Measurements from ENCODE around the gene SMARCA2.
A peak's percentile ranks its signal among the peaks of the same experiment; 100 is the strongest.

SMARCA2 gene

DNA sequence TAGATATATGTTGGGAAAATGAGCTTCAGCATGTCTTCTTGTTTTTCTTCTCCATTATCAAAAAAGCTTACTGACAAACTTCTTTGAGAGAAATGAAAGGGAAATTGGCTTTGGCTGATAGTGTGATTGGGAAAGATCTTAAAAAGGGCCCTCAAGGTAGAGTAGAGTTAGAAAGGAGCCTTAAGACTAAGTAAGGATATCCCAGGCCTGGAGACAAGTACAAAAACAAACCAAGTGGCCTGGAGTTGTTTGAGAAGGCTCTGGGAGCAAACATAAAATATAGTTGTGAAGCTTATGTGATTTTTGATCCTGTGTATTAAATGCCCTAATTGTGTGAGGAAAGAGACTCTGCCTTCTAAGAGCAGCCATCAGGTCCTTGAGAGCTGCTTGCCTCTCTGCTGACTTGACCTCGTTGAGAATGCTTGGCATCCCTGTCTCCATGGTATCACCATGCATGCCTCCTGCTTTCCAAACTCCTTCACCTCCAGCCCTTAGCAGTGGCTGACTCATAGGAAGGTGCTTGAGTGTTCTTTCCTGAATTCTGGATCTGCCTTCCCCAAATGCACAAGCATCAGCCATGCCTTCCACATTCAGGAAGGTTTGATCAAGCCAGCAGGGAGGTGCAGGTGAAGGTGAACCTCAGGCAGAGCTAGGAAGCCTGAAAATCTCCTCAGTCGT lies 78.9 kb downstream of the SMARCA2 start:
- DNase-seq (ENCODE audit: low read depth, low spot score) = peak; percentile 20
- Histone ChIP-seq H3K27me3 (ENCODE audit: control insufficient read depth, insufficient read depth, low read length) (no peaks in the 10 kb centered on the region), H3K36me3 (ENCODE audit: control insufficient read depth, insufficient read depth, low read length) (no peaks in the 10 kb centered on the region), H3K27ac (ENCODE audit: low read length) (no peak overlapping the region), H3K9me3 (ENCODE audit: control insufficient read depth, insufficient read depth, low read length) (no peaks in the 10 kb centered on the region), H3K4me1 (ENCODE audit: control insufficient read depth, insufficient read depth, low read length) (no peaks in the 10 kb centered on the region; the same call in 1 of the 2 replicates), H3K4me3 (ENCODE audit: low read length) (no peak overlapping the region)
- WGBS (ENCODE audit: insufficient coverage, insufficient read length) = no CpG with 5 or more reads among the region's 2 CpGs

DNA sequence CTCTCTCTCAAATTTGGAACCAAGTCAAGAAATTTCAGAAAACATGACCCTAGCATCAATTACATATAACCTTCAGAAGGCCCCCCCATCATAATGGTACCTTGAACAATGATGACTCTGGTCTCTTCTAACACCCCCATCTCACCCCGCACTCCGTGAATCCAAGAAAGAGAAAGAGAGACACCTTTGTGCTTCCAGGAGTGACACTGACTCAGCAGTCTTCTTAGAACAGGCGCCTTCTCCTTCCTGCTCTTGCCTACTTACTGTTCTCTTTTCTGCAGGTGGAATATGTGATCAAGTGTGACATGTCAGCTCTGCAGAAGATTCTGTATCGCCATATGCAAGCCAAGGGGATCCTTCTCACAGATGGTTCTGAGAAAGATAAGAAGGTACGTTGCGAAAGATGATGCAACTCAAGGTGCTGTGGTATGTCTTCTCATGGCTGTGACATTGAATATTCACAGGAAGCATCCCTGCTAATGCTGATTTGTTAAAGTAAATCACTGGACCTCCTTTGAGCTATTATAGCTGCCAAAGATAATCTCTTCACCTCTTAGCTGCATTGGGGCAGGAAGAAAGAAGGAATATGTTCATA lies 81.3 kb downstream of the SMARCA2 start:
- no peak overlapping the region for H3K27ac ChIP-seq (ENCODE audit: low read length)
- H3K36me3 ChIP-seq (ENCODE audit: control insufficient read depth, insufficient read depth, low read length) = no peaks in the 10 kb centered on the region
- DNase-seq (ENCODE audit: low read depth, low spot score) = no peak
- no peaks in the 10 kb centered on the region; the same call in 1 of the 2 replicates for H3K4me1 ChIP-seq (ENCODE audit: control insufficient read depth, insufficient read depth, low read length)
- WGBS (ENCODE audit: insufficient coverage, insufficient read length) = no CpG with 5 or more reads among the region's 6 CpGs
- no peak overlapping the region for H3K4me3 ChIP-seq (ENCODE audit: low read length)
- no peaks in the 10 kb centered on the region for H3K9me3 ChIP-seq (ENCODE audit: control insufficient read depth, insufficient read depth, low read length)
- H3K27me3 ChIP-seq (ENCODE audit: control insufficient read depth, insufficient read depth, low read length) = no peaks in the 10 kb centered on the region

DNA sequence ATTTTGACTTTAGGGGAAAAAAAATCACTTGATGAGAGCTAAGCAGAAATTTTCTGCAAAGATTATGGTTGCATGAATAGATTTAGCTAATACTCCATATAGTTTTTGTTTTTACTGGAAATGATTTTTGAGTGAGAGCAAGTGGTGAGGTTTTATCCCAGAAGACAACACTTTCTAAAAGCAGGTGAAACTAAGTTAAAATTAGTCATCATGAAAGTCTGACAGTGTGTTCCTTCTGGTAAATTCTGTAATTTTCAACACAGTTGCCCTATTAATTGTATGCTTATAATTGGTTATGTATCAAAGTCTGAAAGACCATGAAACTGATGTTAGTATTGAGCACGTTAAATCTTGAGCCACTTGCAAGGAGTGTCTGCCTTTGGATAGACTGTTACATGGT lies 91.5 kb downstream of the SMARCA2 start:
- Histone ChIP-seq H3K9me3 (ENCODE audit: control insufficient read depth, insufficient read depth, low read length) (no peaks in the 10 kb centered on the region), H3K4me1 (ENCODE audit: control insufficient read depth, insufficient read depth, low read length) (no peaks in the 10 kb centered on the region), H3K36me3 (ENCODE audit: control insufficient read depth, insufficient read depth, low read length) (no peaks in the 10 kb centered on the region), H3K27me3 (ENCODE audit: control insufficient read depth, insufficient read depth, low read length) (no peaks in the 10 kb centered on the region), H3K27ac (ENCODE audit: low read length) (no peak overlapping the region), H3K4me3 (ENCODE audit: low read length) (no peak overlapping the region)
- DNase-seq (ENCODE audit: low read depth, low spot score) = no peak
- no CpG with 5 or more reads among the region's 1 CpG for WGBS (ENCODE audit: insufficient coverage, insufficient read length)

DNA sequence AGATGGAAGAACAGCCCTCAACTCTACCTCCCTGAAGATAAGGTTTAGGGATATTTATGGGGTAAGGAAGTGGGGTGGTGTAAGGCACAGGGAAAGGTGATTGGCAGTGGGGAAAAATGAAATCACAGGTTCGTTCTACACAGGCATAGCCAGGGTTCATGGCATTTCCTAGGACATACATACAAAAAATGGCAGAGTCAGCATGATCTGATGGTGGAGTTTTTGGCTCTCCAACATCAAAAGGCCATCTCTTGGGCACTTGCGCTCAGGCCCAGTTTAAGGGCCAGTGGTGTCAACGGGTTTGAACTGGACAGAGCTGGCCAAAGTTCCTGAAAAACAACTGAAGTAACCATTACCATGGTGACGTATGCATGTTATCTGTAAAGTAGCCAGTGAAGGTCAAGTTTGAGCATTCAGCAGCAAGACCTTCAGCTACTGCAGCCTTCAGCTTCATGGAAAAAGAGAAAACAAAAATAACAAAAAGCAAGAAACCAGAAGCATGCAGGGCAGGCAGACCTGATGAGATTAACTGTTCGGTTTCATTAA lies 92.8 kb downstream of the SMARCA2 start:
- WGBS (ENCODE audit: insufficient coverage, insufficient read length) = no CpG with 5 or more reads among the region's 5 CpGs
- Histone ChIP-seq H3K36me3 (ENCODE audit: control insufficient read depth, insufficient read depth, low read length) (no peaks in the 10 kb centered on the region), H3K4me1 (ENCODE audit: control insufficient read depth, insufficient read depth, low read length) (no peaks in the 10 kb centered on the region), H3K4me3 (ENCODE audit: low read length) (no peak overlapping the region), H3K27me3 (ENCODE audit: control insufficient read depth, insufficient read depth, low read length) (no peaks in the 10 kb centered on the region), H3K27ac (ENCODE audit: low read length) (no peak overlapping the region), H3K9me3 (ENCODE audit: control insufficient read depth, insufficient read depth, low read length) (no peaks in the 10 kb centered on the region)
- no peak for DNase-seq (ENCODE audit: low read depth, low spot score)

DNA sequence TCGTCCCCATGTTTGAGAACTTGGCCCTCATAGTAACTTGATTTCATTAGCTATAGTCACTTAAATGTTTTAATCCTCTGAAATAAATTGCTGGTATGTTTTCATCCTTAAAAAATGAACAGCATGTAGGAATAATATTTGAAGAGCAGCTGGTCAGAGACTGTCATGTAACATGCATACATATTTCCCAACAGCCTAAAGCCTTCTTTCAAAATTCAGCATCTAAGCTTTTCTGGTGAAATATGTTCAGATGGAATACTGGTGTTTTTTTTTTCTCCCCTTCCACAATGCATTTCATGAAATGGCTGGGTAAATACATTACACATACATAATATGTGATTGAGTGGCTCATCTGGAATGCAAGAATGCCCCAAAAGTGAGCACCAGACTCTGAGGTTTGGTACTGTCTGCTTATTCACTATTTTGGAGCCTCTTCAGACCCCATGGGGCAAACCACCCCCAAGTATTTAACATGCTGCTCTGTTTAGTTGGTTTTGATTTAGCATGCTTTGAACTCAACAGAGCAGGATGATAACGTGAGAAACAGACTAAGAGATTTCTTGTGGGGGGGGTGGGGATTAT lies 94.0 kb downstream of the SMARCA2 start:
- no peaks in the 10 kb centered on the region for H3K9me3 ChIP-seq (ENCODE audit: control insufficient read depth, insufficient read depth, low read length)
- no peak overlapping the region for H3K27ac ChIP-seq (ENCODE audit: low read length)
- no peak overlapping the region for H3K4me3 ChIP-seq (ENCODE audit: low read length)
- no CpG with 5 or more reads among the region's 2 CpGs for WGBS (ENCODE audit: insufficient coverage, insufficient read length)
- no peaks in the 10 kb centered on the region for H3K27me3 ChIP-seq (ENCODE audit: control insufficient read depth, insufficient read depth, low read length)
- no peak for DNase-seq (ENCODE audit: low read depth, low spot score)
- no peaks in the 10 kb centered on the region for H3K36me3 ChIP-seq (ENCODE audit: control insufficient read depth, insufficient read depth, low read length)
- no peaks in the 10 kb centered on the region for H3K4me1 ChIP-seq (ENCODE audit: control insufficient read depth, insufficient read depth, low read length)

DNA sequence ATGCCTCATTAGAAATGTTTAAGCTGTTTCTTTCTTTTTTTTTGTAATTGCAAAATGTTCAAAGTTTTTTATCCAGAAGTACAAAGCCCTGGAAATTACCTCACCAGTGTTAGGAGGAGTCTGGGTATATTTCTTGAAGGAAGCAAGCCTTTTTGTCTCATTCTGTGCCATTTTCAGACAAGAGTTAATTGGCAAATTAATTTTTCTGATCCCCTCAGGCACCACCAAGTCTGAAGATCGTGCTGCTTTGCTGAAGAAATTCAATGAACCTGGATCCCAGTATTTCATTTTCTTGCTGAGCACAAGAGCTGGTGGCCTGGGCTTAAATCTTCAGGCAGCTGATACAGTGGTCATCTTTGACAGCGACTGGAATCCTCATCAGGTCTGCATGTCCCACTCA lies 94.9 kb downstream of the SMARCA2 start:
- Histone ChIP-seq H3K36me3 (ENCODE audit: control insufficient read depth, insufficient read depth, low read length) (no peaks in the 10 kb centered on the region), H3K4me3 (ENCODE audit: low read length) (no peak overlapping the region), H3K27ac (ENCODE audit: low read length) (no peak overlapping the region), H3K4me1 (ENCODE audit: control insufficient read depth, insufficient read depth, low read length) (no peaks in the 10 kb centered on the region), H3K9me3 (ENCODE audit: control insufficient read depth, insufficient read depth, low read length) (no peaks in the 10 kb centered on the region), H3K27me3 (ENCODE audit: control insufficient read depth, insufficient read depth, low read length) (no peaks in the 10 kb centered on the region)
- DNase-seq (ENCODE audit: low read depth, low spot score) = no peak
- WGBS (ENCODE audit: insufficient coverage, insufficient read length) = no CpG with 5 or more reads among the region's 2 CpGs

DNA sequence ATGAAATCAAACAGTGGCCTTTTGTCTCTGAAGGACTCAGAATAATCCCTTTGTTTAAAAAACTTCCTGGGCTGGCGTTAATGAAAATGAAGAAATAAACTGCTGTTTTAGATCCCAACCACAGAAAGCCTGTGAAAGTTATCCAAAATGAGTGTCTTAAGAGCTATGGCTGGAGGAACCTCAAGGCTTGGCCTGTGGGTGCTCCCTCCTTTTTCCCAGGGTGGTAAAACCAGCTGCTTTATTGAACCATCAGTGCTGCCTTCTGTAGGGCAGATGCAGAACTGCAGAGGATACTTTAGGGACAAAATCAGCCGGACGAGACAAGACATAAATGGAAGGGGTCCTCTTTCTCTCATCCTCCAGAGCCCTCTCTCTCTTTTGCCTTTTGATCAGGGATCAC lies 100.9 kb downstream of the SMARCA2 start:
- Histone ChIP-seq H3K4me3 (ENCODE audit: low read length) (no peak overlapping the region), H3K27ac (ENCODE audit: low read length) (no peak overlapping the region), H3K9me3 (ENCODE audit: control insufficient read depth, insufficient read depth, low read length) (no peaks in the 10 kb centered on the region), H3K4me1 (ENCODE audit: control insufficient read depth, insufficient read depth, low read length) (no peaks in the 10 kb centered on the region), H3K27me3 (ENCODE audit: control insufficient read depth, insufficient read depth, low read length) (no peaks in the 10 kb centered on the region), H3K36me3 (ENCODE audit: control insufficient read depth, insufficient read depth, low read length) (no peaks in the 10 kb centered on the region)
- peak; percentile 45 for DNase-seq (ENCODE audit: low read depth, low spot score)
- WGBS (ENCODE audit: insufficient coverage, insufficient read length) = no CpG with 5 or more reads among the region's 3 CpGs

DNA sequence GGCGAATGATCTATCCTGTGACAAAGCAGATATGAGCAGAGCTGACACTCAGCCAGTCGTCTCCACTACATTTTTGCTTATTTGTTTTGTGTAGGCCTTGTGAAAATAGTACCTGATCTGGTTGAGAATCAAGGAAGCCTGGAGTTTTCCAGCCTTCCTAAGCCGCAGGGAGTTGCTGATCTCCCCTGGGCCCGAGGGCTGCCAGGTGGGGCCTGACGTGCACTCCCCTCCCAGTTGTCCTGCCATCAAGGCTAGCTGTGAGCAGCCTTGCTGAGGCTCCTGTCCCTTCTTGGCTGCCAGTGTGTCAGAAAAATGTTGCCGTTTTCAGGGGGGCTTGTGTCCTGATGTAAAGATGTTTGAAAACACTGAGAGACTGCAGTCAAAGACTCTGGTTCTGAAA lies 102.4 kb downstream of the SMARCA2 start:
- no peak overlapping the region for H3K4me3 ChIP-seq (ENCODE audit: low read length)
- H3K27me3 ChIP-seq (ENCODE audit: control insufficient read depth, insufficient read depth, low read length) = no peaks in the 10 kb centered on the region
- no peaks in the 10 kb centered on the region for H3K9me3 ChIP-seq (ENCODE audit: control insufficient read depth, insufficient read depth, low read length)
- no peak overlapping the region for H3K27ac ChIP-seq (ENCODE audit: low read length)
- H3K4me1 ChIP-seq (ENCODE audit: control insufficient read depth, insufficient read depth, low read length) = no peaks in the 10 kb centered on the region
- DNase-seq (ENCODE audit: low read depth, low spot score) = no peak
- H3K36me3 ChIP-seq (ENCODE audit: control insufficient read depth, insufficient read depth, low read length) = no peaks in the 10 kb centered on the region
- WGBS (ENCODE audit: insufficient coverage, insufficient read length) = no CpG with 5 or more reads among the region's 6 CpGs

DNA sequence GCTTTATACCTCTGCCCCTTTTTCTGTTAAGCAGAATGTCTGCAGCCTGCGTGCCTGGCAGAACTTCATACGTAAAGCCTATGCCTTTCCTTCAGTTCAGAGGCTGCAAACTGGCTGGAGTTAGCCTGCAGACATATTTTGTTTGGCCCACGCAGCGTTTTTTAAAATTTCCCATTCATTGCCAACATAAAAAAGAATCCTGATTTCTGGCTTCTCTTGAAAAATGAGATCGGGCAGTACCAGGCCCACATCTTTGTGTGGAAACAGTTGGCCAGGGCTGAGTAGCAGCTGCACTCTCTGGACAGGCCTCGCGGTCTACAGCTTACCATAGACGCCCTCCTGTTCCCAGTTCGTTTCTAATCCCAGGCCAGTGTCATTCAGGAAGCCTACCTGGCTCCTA lies 104.4 kb downstream of the SMARCA2 start:
- whole genome bisulfite sequencing (ENCODE audit: insufficient coverage, insufficient read length) = no CpG with 5 or more reads among the region's 9 CpGs
- Histone ChIP-seq H3K4me1 (ENCODE audit: control insufficient read depth, insufficient read depth, low read length) (no peaks in the 10 kb centered on the region), H3K4me3 (ENCODE audit: low read length) (no peak overlapping the region), H3K9me3 (ENCODE audit: control insufficient read depth, insufficient read depth, low read length) (no peaks in the 10 kb centered on the region), H3K27ac (ENCODE audit: low read length) (no peak overlapping the region), H3K36me3 (ENCODE audit: control insufficient read depth, insufficient read depth, low read length) (no peaks in the 10 kb centered on the region), H3K27me3 (ENCODE audit: control insufficient read depth, insufficient read depth, low read length) (no peaks in the 10 kb centered on the region)
- no peak for DNase-seq (ENCODE audit: low read depth, low spot score)

DNA sequence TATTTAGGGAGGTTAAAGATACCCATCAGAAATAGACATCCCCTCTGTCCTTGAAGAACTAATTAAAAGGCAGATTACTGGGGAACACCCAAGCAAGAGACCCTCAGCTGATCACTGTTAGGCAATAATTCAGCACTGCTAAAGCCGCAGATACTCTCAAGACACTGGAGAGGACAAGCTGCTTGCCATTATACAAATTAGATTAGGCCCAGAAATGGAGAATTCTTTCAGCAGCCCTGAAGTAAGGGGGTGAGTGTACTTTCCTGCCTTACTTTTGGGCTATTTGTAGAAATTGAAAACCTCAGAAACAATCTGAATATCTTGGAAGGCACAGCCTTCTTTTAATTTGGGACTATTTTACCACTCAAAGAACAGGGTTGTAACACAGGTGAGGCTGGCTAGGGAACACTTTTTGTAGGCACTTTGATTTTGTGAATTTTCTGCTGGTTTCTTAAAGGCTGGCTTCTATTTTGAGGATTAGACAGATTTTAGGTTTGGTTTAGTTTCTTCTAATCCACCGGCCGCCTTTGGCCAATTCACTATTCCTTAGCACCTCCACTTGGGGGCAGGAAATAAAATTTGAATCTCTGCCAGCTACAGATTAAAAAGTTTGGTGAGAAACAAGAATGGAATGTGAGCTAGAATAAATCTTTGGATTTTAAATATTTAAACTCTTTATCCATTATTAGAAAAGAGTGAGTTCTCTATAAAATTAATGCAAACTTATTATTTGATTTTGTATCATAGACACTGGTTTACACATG lies 106.0 kb downstream of the SMARCA2 start:
- Histone ChIP-seq H3K36me3 (ENCODE audit: control insufficient read depth, insufficient read depth, low read length) (no peaks in the 10 kb centered on the region), H3K4me1 (ENCODE audit: control insufficient read depth, insufficient read depth, low read length) (no peaks in the 10 kb centered on the region), H3K27me3 (ENCODE audit: control insufficient read depth, insufficient read depth, low read length) (no peaks in the 10 kb centered on the region), H3K27ac (ENCODE audit: low read length) (no peak overlapping the region), H3K9me3 (ENCODE audit: control insufficient read depth, insufficient read depth, low read length) (no peaks in the 10 kb centered on the region), H3K4me3 (ENCODE audit: low read length) (no peak overlapping the region)
- WGBS (ENCODE audit: insufficient coverage, insufficient read length) = no CpG with 5 or more reads among the region's 3 CpGs
- no peak for DNase-seq (ENCODE audit: low read depth, low spot score)
